Liver (tissue), 9 donors: ENCODE data around the gene CHTF8. TPM values are rescaled to one million over a fixed set of nuclear protein-coding genes. Genes with fewer than 3 reads are reported as not detected.

Source experiments
- DNase-seq: peaks from one replicate; pipeline ENCODE4 v3.0.0-alpha.2; 2017; ENCODE audit warnings: low spot score
- H3K27ac ChIP-seq, 2 donors: one replicate each; pipeline ENCODE4 v1.7.0; 2013; ENCODE audit warnings: inconsistent platforms in 2 of 2, low read length in 2 of 2, control low read depth in 1 of 2, low read depth in 1 of 2, mild to moderate bottlenecking in 1 of 2
- H3K27me3 ChIP-seq, 4 donors: one replicate each; pipeline versions ENCODE4 v1.6.1 to v1.7.0; 2013; ENCODE audit warnings: low read length in 3 of 4, inconsistent platforms in 1 of 4, mild to moderate bottlenecking in 1 of 4, moderate library complexity in 1 of 4; ENCODE audit not compliant: control insufficient read depth in 4 of 4, insufficient read depth in 4 of 4
- H3K36me3 ChIP-seq, 4 donors: one replicate each; pipeline versions ENCODE4 v1.6.1 to v1.7.0; 2013; ENCODE audit warnings: low read length in 3 of 4, mild to moderate bottlenecking in 3 of 4, low read depth in 1 of 4, moderate library complexity in 1 of 4; ENCODE audit not compliant: control insufficient read depth in 4 of 4, insufficient read depth in 3 of 4
- H3K4me1 ChIP-seq, 4 donors: one replicate each; pipeline versions ENCODE4 v1.6.1 to v1.7.0; 2013; ENCODE audit warnings: low read length in 3 of 4, mild to moderate bottlenecking in 3 of 4, moderate library complexity in 1 of 4; ENCODE audit not compliant: control insufficient read depth in 4 of 4, insufficient read depth in 4 of 4
- H3K4me3 ChIP-seq, 3 donors: one replicate each; pipeline versions ENCODE4 v1.6.1 to v1.7.0; 2013; ENCODE audit warnings: low read length in 3 of 3, control low read depth in 1 of 3, low read depth in 1 of 3, mild to moderate bottlenecking in 1 of 3
- H3K9ac ChIP-seq, 2 donors: one replicate each; pipeline ENCODE4 v1.7.0; 2013; ENCODE audit warnings: low read length in 2 of 2, mild to moderate bottlenecking in 2 of 2, moderate library complexity in 2 of 2, control low read depth in 1 of 2, low read depth in 1 of 2
- H3K9me3 ChIP-seq, 4 donors: one replicate each; pipeline versions ENCODE4 v1.6.1 to v1.7.0; 2013; ENCODE audit warnings: low read length in 3 of 4; ENCODE audit not compliant: control insufficient read depth in 4 of 4
- CTCF ChIP-seq: fragments of 150-350 bp; IDR thresholded peaks from 2 replicates; pipeline ENCODE4 v1.5.1; 2017; ENCODE audit warnings: improper control_type of control experiment, low read depth, low read length; ENCODE audit not compliant: missing input control
- EGR1 ChIP-seq, 2 donors: IDR thresholded peaks; 2 replicates each; pipeline ENCODE4 v1.6.1; 2016 to 2018; ENCODE audit warnings: antibody characterized with exemption in 2 of 2, low read depth in 2 of 2
- FOXA2 ChIP-seq: IDR thresholded peaks from 2 replicates; pipeline ENCODE4 v1.6.1; 2016; ENCODE audit warnings: antibody characterized with exemption
- GABPA ChIP-seq, 2 donors: IDR thresholded peaks in 1 of 2; conservative IDR thresholded peaks in 1 of 2; 2 replicates each; pipeline ENCODE4 v1.6.1; 2016; ENCODE audit warnings: antibody characterized with exemption in 2 of 2, mild to moderate bottlenecking in 1 of 2, moderate library complexity in 1 of 2
- HNF4A ChIP-seq, 2 donors: conservative IDR thresholded peaks; 2 replicates each; pipeline ENCODE4 v1.6.1; 2016; ENCODE audit warnings: antibody characterized with exemption in 2 of 2, mild to moderate bottlenecking in 2 of 2
- HNF4G ChIP-seq: IDR thresholded peaks from 2 replicates; pipeline ENCODE4 v1.6.1; 2016; ENCODE audit warnings: antibody characterized with exemption
- JUND ChIP-seq, 2 donors: IDR thresholded peaks; 2 replicates each; pipeline ENCODE4 v1.6.1; 2016; ENCODE audit warnings: antibody characterized with exemption in 2 of 2
- MAX ChIP-seq: IDR thresholded peaks from 2 replicates; pipeline ENCODE4 v1.6.1; 2016; ENCODE audit warnings: antibody characterized with exemption
- RAD21 ChIP-seq, 2 donors: IDR thresholded peaks; 2 replicates each; pipeline ENCODE4 v1.6.1; 2016; ENCODE audit warnings: antibody characterized with exemption in 2 of 2, mild to moderate bottlenecking in 2 of 2
- SP1 ChIP-seq: IDR thresholded peaks from 2 replicates; pipeline ENCODE4 v1.6.1; 2018; ENCODE audit warnings: antibody characterized with exemption, mild to moderate bottlenecking
- TAF1 ChIP-seq: conservative IDR thresholded peaks from 2 replicates; pipeline ENCODE4 v1.6.1; 2016; ENCODE audit warnings: antibody characterized with exemption, mild to moderate bottlenecking
- YY1 ChIP-seq: IDR thresholded peaks from 2 replicates; pipeline ENCODE4 v1.6.1; 2016; ENCODE audit warnings: antibody characterized with exemption, mild to moderate bottlenecking
- whole genome bisulfite sequencing: extraction: QIAGEN DNeasy Blood & Tissue Kit; methylation state at CpG from one replicate; pipeline ENCODE4 v1.1.7; 2013; 5-methylcytosine and 5-hydroxymethylcytosine counted together
- polyA plus RNA-seq, 2 donors: library from polyadenylated mRNA; stranded (reverse) in 1 of 2; unstranded in 1 of 2; fragments of 200-250 nt in 1 of 2; fragments of >200 nt in 1 of 2; fragmentation: Nextera tagmentation in 1 of 2; extraction: Ambion mirVana in 1 of 2; gene quantifications; one replicate each; pipeline versions ENCODE4 v1.2.1 to v1.2.3, GENCODE V29; 2013 to 2015
- total RNA-seq, 2 donors: library from RNA; depleted of rRNA; stranded (reverse); fragments of >200 nt; gene quantifications; one replicate each; pipeline ENCODE4 v1.2.3, GENCODE V29; 2014
- TF ChIP-seq, protein P1 (sequence below): IDR thresholded peaks from 2 replicates; pipeline ENCODE4 v1.6.1; 2016; ENCODE audit warnings: antibody characterized with exemption, mild to moderate bottlenecking
- donor health status: healthy.
- donor health status: healthy.
- donor health status: healthy.
- donor health status: healthy.
- donor health status: healthy.

CHTF8 gene
- total and polyA plus RNA-seq, 4 donors, result 15.2 to 56.9 (median 51.6) TPM

DNA sequence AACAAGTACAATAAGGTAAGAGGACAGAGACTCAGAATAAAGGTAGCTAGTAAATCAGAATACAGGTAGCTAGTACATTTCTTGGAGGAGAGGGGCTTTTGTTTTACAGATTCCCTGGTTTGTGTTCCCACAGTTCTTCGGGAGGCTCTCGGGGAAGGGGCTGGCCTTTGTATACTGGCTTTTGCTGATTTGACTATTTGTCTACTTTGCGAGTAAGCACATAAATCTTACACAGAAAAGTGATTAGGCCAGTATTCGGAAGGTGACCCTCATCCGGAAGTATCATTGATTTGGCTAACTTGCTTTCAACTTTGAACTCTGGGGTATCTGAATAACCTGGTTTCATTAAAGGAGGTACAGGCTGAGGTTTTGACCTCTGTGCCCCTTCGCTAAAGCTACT lies 33.2 kb upstream of the CHTF8 start:
- TF ChIP-seq GABPA (IDR thresholded peaks at IDR 0.05 in 1 of 2, conservative IDR thresholded peaks at IDR 0.05 in 1 of 2) (no peak), TAF1 (no peak), CTCF (no peak), JUND (IDR thresholded peaks at IDR 0.05) (no peak), SP1 (no peak), FOXA2 (no peak), YY1 (no peak), HNF4A (conservative IDR thresholded peaks at IDR 0.05) (no peak), HNF4G (no peak), RAD21 (IDR thresholded peaks at IDR 0.05) (no peak), MAX (no peak), EGR1 (IDR thresholded peaks at IDR 0.05; ENCODE audit: low read depth in 2 of 2) (no peak)
- TF ChIP-seq, protein P1, sequence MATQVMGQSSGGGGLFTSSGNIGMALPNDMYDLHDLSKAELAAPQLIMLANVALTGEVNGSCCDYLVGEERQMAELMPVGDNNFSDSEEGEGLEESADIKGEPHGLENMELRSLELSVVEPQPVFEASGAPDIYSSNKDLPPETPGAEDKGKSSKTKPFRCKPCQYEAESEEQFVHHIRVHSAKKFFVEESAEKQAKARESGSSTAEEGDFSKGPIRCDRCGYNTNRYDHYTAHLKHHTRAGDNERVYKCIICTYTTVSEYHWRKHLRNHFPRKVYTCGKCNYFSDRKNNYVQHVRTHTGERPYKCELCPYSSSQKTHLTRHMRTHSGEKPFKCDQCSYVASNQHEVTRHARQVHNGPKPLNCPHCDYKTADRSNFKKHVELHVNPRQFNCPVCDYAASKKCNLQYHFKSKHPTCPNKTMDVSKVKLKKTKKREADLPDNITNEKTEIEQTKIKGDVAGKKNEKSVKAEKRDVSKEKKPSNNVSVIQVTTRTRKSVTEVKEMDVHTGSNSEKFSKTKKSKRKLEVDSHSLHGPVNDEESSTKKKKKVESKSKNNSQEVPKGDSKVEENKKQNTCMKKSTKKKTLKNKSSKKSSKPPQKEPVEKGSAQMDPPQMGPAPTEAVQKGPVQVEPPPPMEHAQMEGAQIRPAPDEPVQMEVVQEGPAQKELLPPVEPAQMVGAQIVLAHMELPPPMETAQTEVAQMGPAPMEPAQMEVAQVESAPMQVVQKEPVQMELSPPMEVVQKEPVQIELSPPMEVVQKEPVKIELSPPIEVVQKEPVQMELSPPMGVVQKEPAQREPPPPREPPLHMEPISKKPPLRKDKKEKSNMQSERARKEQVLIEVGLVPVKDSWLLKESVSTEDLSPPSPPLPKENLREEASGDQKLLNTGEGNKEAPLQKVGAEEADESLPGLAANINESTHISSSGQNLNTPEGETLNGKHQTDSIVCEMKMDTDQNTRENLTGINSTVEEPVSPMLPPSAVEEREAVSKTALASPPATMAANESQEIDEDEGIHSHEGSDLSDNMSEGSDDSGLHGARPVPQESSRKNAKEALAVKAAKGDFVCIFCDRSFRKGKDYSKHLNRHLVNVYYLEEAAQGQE, result no peak
- Histone ChIP-seq H3K27me3 (no peaks in the 10 kb centered on the region), H3K9ac (no peak overlapping the region), H3K36me3 (peaks cover 8 to 65% (median 34%) of the 10 kb centered on the region in 4 donors), H3K4me3 (no peak overlapping the region), H3K9me3 (no peaks in the 10 kb centered on the region), H3K4me1 (no peaks in the 10 kb centered on the region), H3K27ac (no peak overlapping the region)
- no peak for DNase-seq
- WGBS, result 77% methylated on average over 6 of the region's 6 CpGs

DNA sequence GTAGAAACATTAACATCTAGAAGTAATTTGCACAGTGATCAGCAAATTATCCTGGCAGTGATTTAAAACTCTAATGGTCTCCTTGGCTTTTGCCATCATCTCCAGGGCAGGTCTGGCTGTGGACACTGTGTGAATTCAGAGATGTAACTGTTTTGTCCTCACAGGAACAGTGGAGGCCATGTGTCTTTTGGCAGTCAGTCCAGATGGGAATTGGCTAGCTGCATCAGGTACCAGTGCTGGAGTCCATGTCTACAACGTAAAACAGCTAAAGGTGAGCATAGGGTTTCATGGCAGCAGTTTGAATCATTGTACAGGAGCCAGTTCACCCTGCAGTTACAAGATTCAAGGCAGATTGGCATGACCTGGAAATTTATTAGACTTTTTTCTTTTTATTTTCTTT lies 27.8 kb upstream of the CHTF8 start:
- TF ChIP-seq JUND (IDR thresholded peaks at IDR 0.05), result no peak
- no peak for TF ChIP-seq CTCF
- TF ChIP-seq HNF4A (conservative IDR thresholded peaks at IDR 0.05), result no peak
- Histone ChIP-seq H3K36me3 (peaks cover 18 to 64% (median 27%) of the 10 kb centered on the region in 4 donors), H3K9me3 (no peaks in the 10 kb centered on the region), H3K27ac (no peak overlapping the region), H3K4me3 (no peak overlapping the region), H3K4me1 (no peaks in the 10 kb centered on the region), H3K9ac (no peak overlapping the region), H3K27me3 (no peaks in the 10 kb centered on the region)
- 76% methylated on average over 1 of the region's 1 CpG for WGBS
- no peak for DNase-seq
